GM12878 (cell line): ENCODE results near the gene AATF.

Source experiments
- BCL11A ChIP-seq: IDR thresholded peaks from 2 replicates; pipeline ENCODE4 v1.6.1; 2011; ENCODE audit warnings: low read depth, low read length
- CBFB ChIP-seq: IDR thresholded peaks from 2 replicates; pipeline ENCODE4 v1.6.1; 2016; ENCODE audit warnings: antibody characterized with exemption, low read depth
- CEBPB ChIP-seq, 2 experiments: fragments of 150-350 bp in 1 of 2; IDR thresholded peaks; 2 replicates each; pipeline ENCODE4 v1.6.1; 2012 to 2014; ENCODE audit warnings: low read depth in 2 of 2, low read length in 2 of 2, borderline replicate concordance in 1 of 2, inconsistent platforms in 1 of 2
- CTCF ChIP-seq, 3 experiments: IDR thresholded peaks in 2 of 3; conservative IDR thresholded peaks in 1 of 3; 2 replicates each; pipeline ENCODE4 v1.5.1; 2011; ENCODE audit warnings: low read depth in 3 of 3, low read length in 3 of 3, mild to moderate bottlenecking in 3 of 3, control low read depth in 2 of 3, moderate library complexity in 2 of 3, inconsistent platforms in 1 of 3, mixed read lengths in 1 of 3; ENCODE audit not compliant: control insufficient read depth in 2 of 3, insufficient read depth in 1 of 3; ENCODE audit errors: extremely low read depth in 1 of 3
- EP300 ChIP-seq, 2 experiments: fragments of 150-350 bp in 1 of 2; IDR thresholded peaks; 2 replicates each; pipeline ENCODE4 v1.6.1; 2011 to 2012; ENCODE audit warnings: low read depth in 2 of 2, low read length in 2 of 2, borderline replicate concordance in 1 of 2, improper control_type of control experiment in 1 of 2, inconsistent platforms in 1 of 2; ENCODE audit not compliant: control insufficient read depth in 1 of 2
- NBN ChIP-seq: fragments of 450-650 bp; IDR thresholded peaks from 2 replicates; pipeline ENCODE4 v1.6.1; 2016
- NFYB ChIP-seq: IDR thresholded peaks from 2 replicates; pipeline ENCODE4 v1.6.1; 2011; ENCODE audit warnings: low read depth, mild to moderate bottlenecking, low read length, improper control_type of control experiment, moderate library complexity; ENCODE audit not compliant: insufficient read depth
- TARDBP ChIP-seq: IDR thresholded peaks from 2 replicates; pipeline ENCODE4 v1.6.1; 2016; ENCODE audit warnings: borderline replicate concordance
- TCF3 ChIP-seq: IDR thresholded peaks from 2 replicates; pipeline ENCODE4 v1.6.1; 2012; ENCODE audit warnings: low read depth, mild to moderate bottlenecking, low read length, borderline replicate concordance; ENCODE audit not compliant: insufficient read depth
- ZNF384 ChIP-seq: IDR thresholded peaks from 2 replicates; pipeline ENCODE4 v1.6.1; 2012; ENCODE audit warnings: low read depth, mild to moderate bottlenecking, low read length, improper control_type of control experiment, borderline replicate concordance

GRCh38 chr17:37081287-37081686 is 132.5 kb downstream of the AATF start:
- no peak for TF ChIP-seq TARDBP
- no peak for TF ChIP-seq ZNF384
- TF ChIP-seq CBFB: no peak
- no peak for TF ChIP-seq NBN
- no peak for TF ChIP-seq NFYB
- TF ChIP-seq TCF3: no peak
- no peak for TF ChIP-seq CTCF (IDR thresholded peaks at IDR 0.05 in 2 of 3, conservative IDR thresholded peaks at IDR 0.05 in 1 of 3; ENCODE audit: control insufficient read depth in 2 of 3, extremely low read depth in 1 of 3, insufficient read depth in 1 of 3, low read depth in 3 of 3, low read length in 3 of 3)
- TF ChIP-seq BCL11A: no peak
- no peak for TF ChIP-seq CEBPB (IDR thresholded peaks at IDR 0.05; ENCODE audit: borderline replicate concordance in 1 of 2, low read depth in 2 of 2, low read length in 2 of 2)
- TF ChIP-seq EP300 (IDR thresholded peaks at IDR 0.05; ENCODE audit: borderline replicate concordance in 1 of 2, control insufficient read depth in 1 of 2, low read depth in 2 of 2, low read length in 2 of 2): no peak
